ENCODE measurements around the gene NR1D2. TPM values are rescaled to one million over a fixed set of nuclear protein-coding genes. Genes with fewer than 3 reads are reported as not detected.
"Not testable (repeated sequence)": the region's sequence is repeated elsewhere in the genome, so short reads cannot be mapped to it uniquely, and the experiment has no call there.

Gene NR1D2
- 1 to 10 TPM; 4.2 to 5.2 TPM for total RNA-seq

DNA sequence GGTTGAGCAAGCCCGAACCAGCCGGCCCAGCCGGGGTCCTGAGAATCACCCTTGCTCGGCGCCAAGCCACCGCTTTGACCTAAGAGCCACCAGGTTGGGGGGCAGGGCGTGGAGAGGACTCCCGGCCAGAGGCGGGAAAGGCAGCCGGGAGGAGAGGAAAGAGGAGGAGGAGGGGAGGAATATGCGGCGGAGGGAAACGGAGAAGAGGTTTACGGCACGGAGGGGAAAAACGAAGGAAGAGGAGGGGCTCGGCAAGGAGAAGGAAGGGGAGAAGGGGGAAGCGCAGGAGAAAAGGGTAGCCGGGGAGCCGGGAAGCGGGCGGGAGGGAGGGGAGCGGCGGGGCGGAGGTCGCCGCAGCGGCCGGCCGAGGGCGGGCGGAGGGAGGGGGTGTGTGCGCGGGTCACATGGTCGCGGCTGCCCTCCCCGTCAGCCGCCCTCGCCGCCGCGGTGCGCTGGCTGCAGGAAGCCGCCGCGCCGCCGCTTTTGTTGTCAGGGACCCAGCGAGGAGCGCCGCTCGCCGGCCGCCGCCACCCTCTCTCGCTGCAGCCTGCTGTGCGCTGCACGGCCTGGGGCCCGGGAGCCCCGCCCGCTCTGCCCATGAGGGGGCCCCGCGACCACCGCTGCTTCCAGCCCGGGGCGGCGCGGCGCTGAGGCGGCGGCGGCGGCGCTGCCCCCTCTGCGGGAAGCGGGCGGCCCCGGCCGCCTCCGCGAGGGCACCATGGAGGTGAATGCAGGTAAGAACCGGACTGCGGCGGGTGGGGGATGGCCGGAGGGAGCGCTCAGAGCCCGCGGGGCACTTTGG is at the start of gene NR1D2:
Gene NR1D2 (plus strand): TSS at position 426 of the 802 bp plus-strand sequence. CDS start 293 bp downstream, at position 719.
- H3K4me1 Mint-ChIP-seq (ENCODE audit: low read depth in 2 of 2): peaks cover 25 to 36% of the 10 kb centered on the region in 2 donors
- no peaks in the 10 kb centered on the region for H3K9me3 Mint-ChIP-seq

DNA sequence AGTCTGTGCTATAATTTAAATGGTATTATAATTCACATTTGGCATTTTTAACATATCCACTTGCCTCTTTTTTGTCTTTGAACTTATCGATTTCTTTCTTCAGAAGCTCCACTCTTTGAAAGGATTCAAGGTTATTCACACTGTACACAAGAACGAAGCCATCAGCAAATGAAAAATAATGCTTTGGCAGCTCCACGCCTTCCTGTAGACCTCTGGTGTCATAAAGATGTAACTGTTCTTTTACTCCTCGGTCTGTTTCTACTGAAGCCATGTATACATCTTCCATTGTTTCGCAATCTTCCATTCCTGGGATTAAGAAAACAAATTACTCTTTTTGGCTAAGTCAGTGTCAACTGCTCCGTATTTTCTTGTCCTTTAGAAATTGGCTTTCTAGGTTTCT is 44.3 kb upstream of the NR1D2 start:
- Mint-ChIP-seq H3K4me1 (ENCODE audit: low read depth in 2 of 2) (no peaks in the 10 kb centered on the region), H3K9me3 (no peaks in the 10 kb centered on the region), H3K36me3 (peaks cover 13% of the 10 kb centered on the region), H3K4me3 (no peak overlapping the region), H3K27ac (no peak overlapping the region), H3K27me3 (no peaks in the 10 kb centered on the region)
- DNase-seq (ENCODE audit: low spot score) (no peak), ATAC-seq (no peak)

More for the DNA sequence above, at the start of gene NR1D2:
- Mint-ChIP-seq H3K36me3 (no peaks in the 10 kb centered on the region), H3K27me3 (peaks cover 3 to 7% of the 10 kb centered on the region in 2 donors), H3K4me3 (peak within 1 kb of the TSS; percentile 96), H3K27ac (peak within 1 kb of the TSS; percentile 81 to 92)
- DNase-seq (ENCODE audit: low spot score) (peak; percentile 90), ATAC-seq (peak; percentile 79 to 83)

DNA sequence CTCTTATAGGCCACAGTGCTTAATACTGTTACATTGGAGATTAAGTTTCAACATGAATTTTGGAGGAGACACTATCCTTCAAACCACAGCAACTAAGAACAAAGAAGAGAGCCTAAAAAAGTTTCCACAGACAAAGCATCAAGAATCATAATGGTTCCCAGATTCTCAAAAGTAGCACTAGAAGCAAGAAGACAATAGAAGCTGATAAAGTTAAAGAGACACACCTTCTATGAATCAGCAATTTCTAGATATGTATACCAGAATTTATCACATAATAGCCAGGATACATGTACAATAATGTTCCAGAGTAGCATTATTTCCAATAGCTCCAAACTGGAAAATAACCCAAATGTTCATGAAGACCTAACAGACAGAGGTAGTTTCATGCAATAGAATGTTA is 40.5 kb upstream of the NR1D2 start:
- no peak for ATAC-seq
- Mint-ChIP-seq H3K4me3 (no peak overlapping the region), H3K27ac (no peak overlapping the region), H3K36me3 (peaks cover 6% of the 10 kb centered on the region), H3K9me3 (no peaks in the 10 kb centered on the region), H3K27me3 (no peaks in the 10 kb centered on the region), H3K4me1 (ENCODE audit: low read depth in 2 of 2) (no peaks in the 10 kb centered on the region)
- no peak for DNase-seq (ENCODE audit: low spot score)

DNA sequence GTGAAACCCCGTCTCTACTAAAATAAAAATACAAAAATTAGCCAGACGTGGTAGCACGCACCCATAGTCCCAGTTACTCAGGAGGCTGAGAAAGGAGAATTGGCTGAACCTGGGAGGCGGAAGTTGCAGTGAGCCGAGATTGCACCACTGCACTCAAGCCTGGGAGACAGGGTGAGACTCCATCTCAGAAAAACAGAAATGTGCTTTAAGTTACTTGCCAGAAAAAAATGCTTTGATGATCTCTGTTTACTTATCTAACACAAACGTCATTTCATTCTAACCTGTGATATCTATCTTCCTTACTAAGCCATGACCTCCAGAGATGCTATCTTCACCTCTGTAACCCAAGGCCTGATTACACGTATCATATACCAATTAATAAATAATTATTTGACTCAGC is 35.7 kb upstream of the NR1D2 start:
- Mint-ChIP-seq H3K4me3 (no peak overlapping the region), H3K27me3 (no peaks in the 10 kb centered on the region), H3K36me3 (peaks cover 6% of the 10 kb centered on the region), H3K9me3 (no peaks in the 10 kb centered on the region), H3K27ac (no peak overlapping the region), H3K4me1 (ENCODE audit: low read depth in 2 of 2) (peaks cover 0 to 7% of the 10 kb centered on the region in 2 donors)
- DNase-seq (ENCODE audit: low spot score) (no peak), ATAC-seq (no peak)

DNA sequence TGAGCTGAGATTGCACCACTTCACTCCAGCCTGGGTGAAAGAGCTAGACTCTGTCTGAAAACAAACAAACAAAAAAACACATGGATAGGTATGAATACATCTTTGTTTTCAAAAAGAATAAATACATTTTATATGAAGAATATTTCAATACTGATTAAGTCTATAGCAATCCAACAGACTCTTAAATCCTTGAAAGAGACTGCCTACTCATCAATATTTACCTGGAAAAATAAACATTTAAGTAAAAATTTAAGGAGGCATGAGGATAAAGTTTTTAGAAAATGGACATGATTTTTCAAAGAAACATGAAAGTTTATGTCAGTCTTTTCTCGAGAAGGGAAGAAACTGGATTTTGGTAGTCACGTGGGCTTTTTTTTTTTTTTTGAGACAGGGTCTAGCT is 33.7 kb upstream of the NR1D2 start:
- Mint-ChIP-seq H3K4me3 (no peak overlapping the region), H3K4me1 (ENCODE audit: low read depth in 2 of 2) (peaks cover 7 to 19% of the 10 kb centered on the region in 2 donors), H3K27ac (no peak overlapping the region), H3K27me3 (peaks cover 5 to 7% of the 10 kb centered on the region in 2 donors), H3K9me3 (no peaks in the 10 kb centered on the region), H3K36me3 (peaks cover 6% of the 10 kb centered on the region)
- no peak for DNase-seq (ENCODE audit: low spot score)
- ATAC-seq: no peak

DNA sequence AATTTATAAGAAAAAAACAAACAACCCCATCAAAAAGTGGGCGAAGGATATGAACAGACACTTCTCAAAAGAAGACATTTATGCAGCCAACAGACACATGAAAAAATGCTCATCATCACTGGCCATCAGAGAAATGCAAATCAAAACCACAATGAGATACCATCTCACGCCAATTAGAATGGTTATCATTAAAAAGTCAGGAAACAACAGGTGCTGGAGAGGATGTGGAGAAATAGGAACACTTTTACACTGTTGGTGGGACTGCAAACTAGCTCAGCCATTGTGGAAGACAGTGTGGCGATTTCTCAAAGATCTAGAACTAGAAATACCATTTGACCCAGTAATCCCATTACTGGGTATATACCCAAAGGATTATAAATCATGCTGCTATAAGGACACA is 32.8 kb upstream of the NR1D2 start:
- H3K27ac Mint-ChIP-seq; H3K36me3 Mint-ChIP-seq; H3K4me3 Mint-ChIP-seq; H3K9me3 Mint-ChIP-seq; DNase-seq (ENCODE audit: low spot score); ATAC-seq; H3K27me3 Mint-ChIP-seq: not testable (repeated sequence)
- peaks cover 7 to 19% of the 10 kb centered on the region in 2 donors for H3K4me1 Mint-ChIP-seq (ENCODE audit: low read depth in 2 of 2)

DNA sequence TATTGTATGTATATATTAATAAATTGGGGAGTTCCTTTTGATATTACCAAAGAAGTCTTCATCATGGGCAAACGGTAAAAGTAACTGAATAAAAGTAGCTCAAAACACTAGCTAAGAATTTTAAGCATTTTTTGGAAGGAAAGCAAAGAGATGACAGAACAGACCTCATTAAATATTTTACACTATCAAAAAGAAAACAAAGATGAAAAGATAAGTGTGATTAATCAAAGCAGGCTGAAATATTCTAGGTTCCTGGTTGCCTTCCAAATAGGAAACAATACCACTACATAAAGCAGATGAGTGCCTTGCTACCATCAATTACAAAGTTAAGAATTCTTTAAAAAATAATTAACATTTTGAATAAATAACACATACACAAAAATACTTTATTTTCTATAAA is 31.9 kb upstream of the NR1D2 start:
- Mint-ChIP-seq H3K4me1 (ENCODE audit: low read depth in 2 of 2) (peaks cover 14 to 27% of the 10 kb centered on the region in 2 donors), H3K4me3 (no peak overlapping the region), H3K27me3 (peaks cover 5 to 7% of the 10 kb centered on the region in 2 donors), H3K9me3 (no peaks in the 10 kb centered on the region), H3K36me3 (peaks cover 15% of the 10 kb centered on the region), H3K27ac (no peak overlapping the region)
- ATAC-seq (no peak), DNase-seq (ENCODE audit: low spot score) (no peak)

DNA sequence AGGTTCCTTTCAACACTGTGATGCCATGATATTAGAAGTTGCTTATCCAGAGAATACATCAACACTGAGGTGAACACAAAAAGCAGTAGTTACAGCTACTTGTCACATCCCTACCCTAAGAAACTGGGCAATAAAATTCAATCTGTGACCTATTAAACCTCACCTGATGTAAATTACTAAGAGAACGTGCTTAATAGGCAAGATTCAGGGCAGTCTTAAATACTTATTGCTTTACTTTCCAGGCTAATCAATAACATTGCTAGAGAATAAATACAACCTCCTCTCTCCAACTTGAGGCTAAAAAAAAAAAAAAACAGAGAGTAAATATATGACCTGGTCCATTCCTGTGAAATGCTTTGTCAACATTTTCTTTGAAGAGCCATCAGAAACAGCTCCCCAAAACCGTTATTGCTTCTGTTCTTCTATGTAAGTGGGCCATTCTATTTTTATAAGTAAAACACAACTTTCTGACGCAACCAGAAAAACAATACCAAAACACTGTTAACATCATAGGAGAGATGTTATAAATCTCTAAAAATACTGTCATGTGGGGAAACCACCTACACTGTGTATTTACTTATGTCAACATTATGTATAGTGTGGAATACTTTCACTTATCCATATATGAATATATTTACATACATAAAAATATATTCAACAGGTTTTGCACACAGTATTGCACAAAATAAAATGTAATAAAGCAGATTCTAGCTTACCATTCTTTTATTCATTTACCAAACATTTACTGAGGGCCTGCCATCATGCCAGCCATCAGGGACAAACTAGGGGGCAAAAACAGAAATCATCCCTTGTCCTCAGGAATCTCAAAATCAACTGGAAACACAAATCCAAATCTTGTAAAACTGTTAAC is 31.0 kb upstream of the NR1D2 start:
- Mint-ChIP-seq H3K4me1 (ENCODE audit: low read depth in 2 of 2) (peaks cover 23 to 36% of the 10 kb centered on the region in 2 donors), H3K27me3 (peaks cover 5 to 7% of the 10 kb centered on the region in 2 donors), H3K9me3 (no peaks in the 10 kb centered on the region), H3K36me3 (peaks cover 24% of the 10 kb centered on the region), H3K27ac (no peak overlapping the region), H3K4me3 (no peak overlapping the region)
- ATAC-seq: no peak
- no peak for DNase-seq (ENCODE audit: low spot score)

DNA sequence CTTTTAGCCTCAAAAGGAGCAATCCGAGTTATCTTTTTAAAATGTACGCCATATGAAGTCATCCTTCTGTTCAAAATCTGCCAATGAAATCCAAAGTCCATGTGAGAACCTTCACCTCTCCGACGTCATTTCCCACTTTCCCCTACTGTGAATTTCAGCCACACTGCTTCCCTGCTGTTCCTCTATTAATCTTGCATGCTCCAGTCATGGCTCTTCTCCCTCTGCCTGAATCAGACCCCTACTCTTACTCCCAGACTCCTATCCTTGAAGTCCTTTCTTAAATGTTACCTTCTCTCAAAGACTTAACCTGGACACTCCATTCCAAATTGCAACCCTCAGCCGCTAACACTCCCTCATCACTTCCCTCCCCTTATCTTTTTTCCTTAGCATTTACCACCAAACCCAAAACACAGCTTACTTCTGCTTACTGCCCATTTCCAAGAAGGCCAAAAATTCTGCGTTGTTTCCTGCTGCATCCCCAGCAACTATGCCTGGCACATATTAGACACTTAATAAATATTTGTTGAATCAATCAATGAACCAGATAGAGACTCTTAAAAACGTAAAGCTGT is 29.5 kb upstream of the NR1D2 start:
- no peak for DNase-seq (ENCODE audit: low spot score)
- Mint-ChIP-seq H3K4me1 (ENCODE audit: low read depth in 2 of 2) (peaks cover 30 to 49% of the 10 kb centered on the region in 2 donors), H3K27me3 (peaks cover 5 to 7% of the 10 kb centered on the region in 2 donors), H3K27ac (peak overlapping the region; percentile 96 to 99), H3K36me3 (peaks cover 34% of the 10 kb centered on the region), H3K4me3 (peak overlapping the region; percentile 98), H3K9me3 (no peaks in the 10 kb centered on the region)
- no peak for ATAC-seq

DNA sequence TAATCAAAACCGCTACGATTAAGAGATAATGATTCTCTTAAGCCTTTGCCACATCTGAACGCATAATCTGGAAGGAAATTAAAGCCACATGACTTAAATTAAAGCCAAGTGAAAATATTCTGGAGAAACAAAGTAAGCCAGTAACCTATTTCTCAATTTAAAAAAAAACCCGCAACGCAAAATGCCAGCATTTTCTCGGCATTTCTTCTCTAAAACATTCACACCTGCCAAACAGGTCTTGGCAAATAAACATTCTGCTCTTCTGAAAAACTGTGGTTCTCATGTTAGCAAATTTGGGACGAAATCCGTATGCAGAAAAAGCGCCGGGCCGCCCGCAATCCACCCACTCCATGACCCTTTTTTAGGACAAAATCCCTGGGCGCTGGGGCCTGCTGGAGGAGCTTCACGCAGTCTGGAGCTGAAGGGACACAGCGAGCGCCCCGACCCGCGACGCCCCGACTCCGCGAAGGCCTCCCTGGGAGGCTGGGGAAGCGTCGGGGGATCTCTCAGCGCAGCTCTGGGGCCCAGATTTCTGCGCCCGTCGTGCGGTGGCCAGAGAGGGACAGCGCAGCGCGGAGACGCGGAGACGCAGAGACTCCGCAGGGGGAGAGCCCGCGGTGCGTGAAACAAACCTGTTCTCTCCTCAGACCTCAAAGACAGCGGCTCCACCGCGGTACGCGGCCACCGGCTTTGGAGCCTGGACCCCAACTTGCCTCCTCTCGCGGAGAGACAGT is 28.8 kb upstream of the NR1D2 start:
- H3K4me1 Mint-ChIP-seq (ENCODE audit: low read depth in 2 of 2): peaks cover 30 to 49% of the 10 kb centered on the region in 2 donors
- DNase-seq (ENCODE audit: low spot score) (peak; percentile 69), ATAC-seq (peak; percentile 70 to 75)
- H3K9me3 Mint-ChIP-seq: no peaks in the 10 kb centered on the region
- H3K36me3 Mint-ChIP-seq: peaks cover 31% of the 10 kb centered on the region
- H3K4me3 Mint-ChIP-seq: peak overlapping the region; percentile 98
- H3K27ac Mint-ChIP-seq: peak overlapping the region; percentile 96 to 99
- H3K27me3 Mint-ChIP-seq: peaks cover 5 to 7% of the 10 kb centered on the region in 2 donors

DNA sequence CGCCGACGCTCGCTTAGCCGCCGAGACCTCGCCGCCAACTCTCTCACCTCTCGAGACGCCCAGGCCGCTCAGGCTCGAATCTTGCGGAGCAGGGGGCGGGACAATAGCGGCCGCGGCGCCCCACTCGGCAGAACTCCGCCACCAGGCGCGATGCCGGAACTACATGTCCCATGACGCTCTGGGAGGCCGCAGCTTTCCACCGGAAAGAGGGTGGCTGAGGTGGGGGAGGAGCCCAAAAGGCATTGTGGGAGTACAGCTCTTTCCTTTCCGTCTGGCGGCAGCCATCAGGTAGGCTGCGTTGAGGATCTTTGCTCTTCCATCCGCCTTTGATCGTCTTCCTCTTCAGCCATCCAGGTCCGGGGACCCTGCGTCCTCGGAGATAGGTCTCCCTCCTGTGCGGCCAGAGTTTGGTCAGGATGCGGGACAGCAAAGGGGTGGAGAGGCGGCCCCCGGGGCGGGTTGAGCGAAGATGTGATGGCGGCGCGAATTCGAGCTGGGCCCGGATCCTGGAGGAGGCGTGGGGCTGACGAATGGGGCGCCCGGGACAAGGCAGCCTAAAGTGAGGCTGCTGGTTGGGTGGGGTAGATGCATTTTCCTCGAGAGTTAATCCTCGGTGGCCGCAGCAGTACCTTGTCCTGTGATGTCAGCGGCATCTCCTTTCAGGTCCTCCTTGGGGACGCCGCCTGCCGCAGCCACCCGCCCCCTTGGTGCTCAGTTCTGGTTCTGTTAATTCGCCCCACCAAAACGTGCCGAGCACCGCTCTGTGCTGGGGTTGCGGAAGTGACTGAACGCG is 28.0 kb upstream of the NR1D2 start, which contains the start of the genes NKIRAS1 and RPL15:
Gene NKIRAS1 (minus strand): TSS at position 105 of the 793 bp plus-strand sequence. CDS start 6,086 bp downstream, outside the sequence.
Gene RPL15 (plus strand): TSS at position 247 of the 793 bp plus-strand sequence. CDS start 728 bp downstream, outside the sequence.
- H3K9me3 Mint-ChIP-seq: no peaks in the 10 kb centered on the region
- ATAC-seq: peak; percentile 98 to 99
- H3K36me3 Mint-ChIP-seq: peaks cover 31% of the 10 kb centered on the region
- DNase-seq (ENCODE audit: low spot score): peak; percentile 97
- H3K4me1 Mint-ChIP-seq (ENCODE audit: low read depth in 2 of 2): peaks cover 30 to 49% of the 10 kb centered on the region in 2 donors
- H3K27me3 Mint-ChIP-seq: peaks cover 5 to 7% of the 10 kb centered on the region in 2 donors
- peak within 1 kb of the TSS; percentile 96 to 99 for H3K27ac Mint-ChIP-seq
- H3K4me3 Mint-ChIP-seq: peak within 1 kb of the TSS; percentile 98

DNA sequence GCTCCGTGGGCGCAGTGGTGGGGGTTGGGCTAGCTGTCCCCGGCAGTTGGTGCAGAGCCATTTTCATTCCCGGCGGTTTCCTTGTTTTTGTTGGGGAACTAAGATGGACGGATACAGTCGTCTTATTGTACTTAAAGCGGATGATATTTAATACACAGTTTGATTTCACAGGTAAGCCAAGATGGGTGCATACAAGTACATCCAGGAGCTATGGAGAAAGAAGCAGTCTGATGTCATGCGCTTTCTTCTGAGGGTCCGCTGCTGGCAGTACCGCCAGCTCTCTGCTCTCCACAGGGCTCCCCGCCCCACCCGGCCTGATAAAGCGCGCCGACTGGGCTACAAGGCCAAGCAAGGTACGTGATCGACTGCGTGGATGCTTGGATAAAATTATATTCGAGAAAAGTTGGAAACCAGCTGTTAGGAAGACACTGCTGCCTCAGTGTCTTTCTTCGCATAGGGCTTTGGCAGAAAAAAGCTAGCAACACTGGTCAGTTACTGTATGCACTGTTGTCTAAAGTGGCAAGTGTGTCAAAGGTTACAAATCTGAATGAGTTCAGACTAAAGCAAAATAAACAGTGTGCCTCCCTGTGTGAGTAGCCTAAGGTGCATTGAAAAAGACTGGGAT is 27.3 kb upstream of the NR1D2 start:
- not testable (repeated sequence) for H3K9me3 Mint-ChIP-seq; DNase-seq (ENCODE audit: low spot score); ATAC-seq; H3K27me3 Mint-ChIP-seq
- Mint-ChIP-seq H3K4me3 (peak overlapping the region; percentile 98), H3K4me1 (ENCODE audit: low read depth in 2 of 2) (peaks cover 30 to 49% of the 10 kb centered on the region in 2 donors), H3K36me3 (peaks cover 31% of the 10 kb centered on the region), H3K27ac (peak overlapping the region; percentile 96 to 99)

Data from natural killer cell treated with Interleukin-12 subunit alpha and Interleukin-12 subunit beta and Interleukin-15 and Interleukin-18, amount 100 ng/mL, for 72 hours (primary cell).